Measurements from ENCODE around the gene CNOT6L.
"Not testable (repeated sequence)": the region's sequence is repeated elsewhere in the genome, so short reads cannot be mapped to it uniquely, and the experiment has no call there.

CNOT6L gene

DNA sequence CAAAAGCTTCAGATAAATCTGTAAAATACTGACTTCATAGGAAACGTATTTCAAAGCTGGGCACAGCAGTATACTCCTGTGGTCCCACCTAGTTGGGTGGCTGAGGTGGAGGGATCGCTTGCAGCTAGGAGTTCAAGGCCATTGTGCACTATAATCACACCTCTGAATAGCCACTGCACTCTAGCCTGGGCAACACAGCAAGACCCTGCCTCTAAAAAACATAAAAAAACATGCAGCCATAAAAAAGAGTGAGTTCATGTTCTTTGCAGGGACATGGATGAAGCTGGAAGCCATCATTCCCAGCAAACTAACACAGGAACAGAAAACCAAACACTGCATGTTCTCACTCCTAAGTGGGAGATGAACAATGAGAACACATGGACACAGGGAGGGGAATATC, 38.4 kb downstream of the CNOT6L start:
- H3K4me3 ChIP-seq (ENCODE audit: low read depth, low read length); H3K9me3 ChIP-seq (ENCODE audit: control insufficient read depth, insufficient read depth, low read length); H3K27ac ChIP-seq (ENCODE audit: low read depth, low read length); H3K36me3 ChIP-seq (ENCODE audit: control insufficient read depth, insufficient read depth, low read length); H3K4me1 ChIP-seq (ENCODE audit: control insufficient read depth, insufficient read depth, low read length); H3K27me3 ChIP-seq (ENCODE audit: control insufficient read depth, insufficient read depth, low read length); H3K9ac ChIP-seq (ENCODE audit: low read depth, low read length): not testable (repeated sequence)

DNA sequence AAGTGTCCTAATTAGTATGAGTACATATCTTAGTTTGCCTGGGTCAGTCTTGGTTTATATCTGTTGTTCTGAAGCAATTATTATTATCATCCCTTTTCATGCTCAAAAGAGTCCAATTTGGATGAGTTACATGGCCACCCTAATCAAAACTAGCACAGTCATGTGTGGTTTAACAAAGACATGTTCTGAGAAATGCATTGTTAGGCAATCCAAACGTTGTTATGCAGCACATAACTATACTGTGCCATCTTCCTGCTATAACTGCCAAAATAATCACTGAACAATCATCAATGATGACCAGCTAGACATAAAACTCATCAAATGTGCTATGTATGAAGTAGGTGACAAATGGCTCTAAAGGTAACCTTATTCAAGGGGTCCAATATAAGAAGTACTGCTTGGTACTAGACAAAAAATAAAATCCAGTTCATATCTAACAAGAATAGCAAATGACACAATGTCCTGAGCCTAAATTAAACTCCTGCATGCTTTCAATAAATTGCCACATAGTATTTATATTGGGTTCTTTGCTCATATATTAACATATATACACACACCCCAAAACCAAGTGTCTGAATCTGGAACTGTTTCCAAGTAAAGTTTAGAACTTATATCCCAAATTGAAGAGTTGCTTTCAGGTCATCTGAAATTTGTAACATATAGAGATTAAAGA, 41.9 kb downstream of the CNOT6L start:
- Histone ChIP-seq H3K4me3 (ENCODE audit: low read depth, low read length) (no peak overlapping the region), H3K36me3 (ENCODE audit: control insufficient read depth, insufficient read depth, low read length) (no peaks in the 10 kb centered on the region), H3K9me3 (ENCODE audit: control insufficient read depth, insufficient read depth, low read length) (no peaks in the 10 kb centered on the region), H3K4me1 (ENCODE audit: control insufficient read depth, insufficient read depth, low read length) (peaks cover 11% of the 10 kb centered on the region), H3K27ac (ENCODE audit: low read depth, low read length) (no peak overlapping the region), H3K9ac (ENCODE audit: low read depth, low read length) (no peak overlapping the region), H3K27me3 (ENCODE audit: control insufficient read depth, insufficient read depth, low read length) (no peaks in the 10 kb centered on the region)

DNA sequence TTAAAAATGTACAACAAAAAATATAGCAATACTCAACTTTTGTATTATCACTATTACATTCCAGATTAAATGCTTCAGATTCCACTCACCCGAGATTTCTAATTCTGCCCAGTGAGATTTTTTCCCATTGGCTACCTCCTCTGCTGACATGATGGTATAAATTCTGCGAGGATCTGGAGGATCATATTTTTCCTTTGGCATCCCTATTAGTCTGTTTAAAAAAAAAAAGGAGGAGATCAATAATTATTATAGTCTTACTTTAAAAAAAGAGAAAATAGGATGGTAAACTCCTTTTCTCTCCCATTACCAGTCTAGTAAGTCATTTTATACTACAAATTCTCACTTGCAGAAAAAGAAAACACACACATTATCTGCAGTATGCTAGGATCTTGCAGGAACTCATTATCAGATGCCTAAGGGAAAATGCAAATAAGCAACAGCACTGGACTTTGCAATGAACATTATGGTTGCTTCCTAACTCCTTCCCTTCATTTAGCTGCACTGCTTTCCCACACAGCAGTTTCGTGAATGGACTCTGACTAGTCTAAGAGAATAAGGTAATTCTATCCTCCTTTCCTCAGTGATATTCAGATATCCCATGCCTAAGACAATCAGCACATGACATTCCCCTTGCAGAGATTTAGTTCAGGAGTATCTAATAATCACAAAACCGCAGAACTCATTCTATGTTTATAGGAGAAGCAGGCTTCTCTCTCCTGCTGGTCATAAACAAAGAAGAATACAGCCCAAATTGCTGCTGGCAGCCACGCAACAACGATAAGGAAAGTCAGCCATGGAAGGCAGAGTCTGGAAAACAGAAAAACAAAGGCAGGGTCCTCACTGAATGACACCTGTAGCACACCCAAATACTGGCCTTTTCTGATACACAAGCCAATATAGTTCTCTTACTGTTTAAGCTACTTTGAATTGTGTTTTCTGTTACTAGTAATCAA, 42.7 kb downstream of the CNOT6L start:
- no peaks in the 10 kb centered on the region for H3K36me3 ChIP-seq (ENCODE audit: control insufficient read depth, insufficient read depth, low read length)
- no peaks in the 10 kb centered on the region for H3K27me3 ChIP-seq (ENCODE audit: control insufficient read depth, insufficient read depth, low read length)
- peaks cover 19% of the 10 kb centered on the region for H3K4me1 ChIP-seq (ENCODE audit: control insufficient read depth, insufficient read depth, low read length)
- H3K27ac ChIP-seq (ENCODE audit: low read depth, low read length) = no peak overlapping the region
- no peaks in the 10 kb centered on the region for H3K9me3 ChIP-seq (ENCODE audit: control insufficient read depth, insufficient read depth, low read length)
- H3K4me3 ChIP-seq (ENCODE audit: low read depth, low read length) = no peak overlapping the region
- H3K9ac ChIP-seq (ENCODE audit: low read depth, low read length) = no peak overlapping the region

DNA sequence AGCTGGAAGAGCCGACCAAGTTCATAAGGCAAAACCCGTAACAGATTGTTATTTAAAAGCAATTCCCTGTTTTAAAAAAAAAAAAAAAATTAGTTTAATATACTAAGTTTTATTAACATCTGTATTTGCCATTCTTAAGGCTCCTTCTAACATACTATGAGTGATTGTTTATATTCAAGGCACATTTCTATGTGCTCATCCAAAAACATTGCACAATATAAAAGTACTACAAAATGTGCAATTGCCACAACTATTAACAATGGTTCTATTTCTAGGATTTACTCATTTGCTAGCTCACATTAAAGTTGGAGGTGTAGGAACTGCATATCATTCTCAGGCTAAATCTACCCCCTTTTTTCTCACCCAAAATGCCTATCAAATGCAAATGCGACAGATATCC, 46.1 kb downstream of the CNOT6L start:
- Histone ChIP-seq H3K4me3 (ENCODE audit: low read depth, low read length) (no peak overlapping the region), H3K4me1 (ENCODE audit: control insufficient read depth, insufficient read depth, low read length) (peaks cover 24% of the 10 kb centered on the region), H3K9ac (ENCODE audit: low read depth, low read length) (no peak overlapping the region), H3K9me3 (ENCODE audit: control insufficient read depth, insufficient read depth, low read length) (no peaks in the 10 kb centered on the region), H3K27me3 (ENCODE audit: control insufficient read depth, insufficient read depth, low read length) (no peaks in the 10 kb centered on the region), H3K36me3 (ENCODE audit: control insufficient read depth, insufficient read depth, low read length) (no peaks in the 10 kb centered on the region), H3K27ac (ENCODE audit: low read depth, low read length) (no peak overlapping the region)

DNA sequence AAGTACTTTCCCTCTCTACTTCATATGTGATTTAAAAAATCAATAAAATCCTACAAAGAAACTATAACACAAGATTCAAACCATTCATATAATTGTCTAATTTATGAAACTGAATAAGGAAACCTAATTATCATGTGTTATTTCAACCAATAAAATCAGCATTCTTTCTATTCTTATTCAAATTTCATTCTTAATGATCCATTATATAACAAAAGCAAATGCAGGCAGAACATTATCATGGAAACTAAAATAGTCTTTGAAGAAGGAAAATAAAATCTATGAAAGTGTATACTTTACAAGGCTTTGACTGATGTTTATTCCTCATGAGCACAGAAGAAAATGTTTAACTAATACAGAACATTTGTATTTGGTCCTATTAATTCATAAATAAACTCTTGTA, 47.6 kb downstream of the CNOT6L start:
- no peaks in the 10 kb centered on the region for H3K27me3 ChIP-seq (ENCODE audit: control insufficient read depth, insufficient read depth, low read length)
- peaks cover 16% of the 10 kb centered on the region for H3K4me1 ChIP-seq (ENCODE audit: control insufficient read depth, insufficient read depth, low read length)
- no peaks in the 10 kb centered on the region for H3K36me3 ChIP-seq (ENCODE audit: control insufficient read depth, insufficient read depth, low read length)
- no peaks in the 10 kb centered on the region for H3K9me3 ChIP-seq (ENCODE audit: control insufficient read depth, insufficient read depth, low read length)
- no peak overlapping the region for H3K27ac ChIP-seq (ENCODE audit: low read depth, low read length)
- H3K9ac ChIP-seq (ENCODE audit: low read depth, low read length) = no peak overlapping the region
- H3K4me3 ChIP-seq (ENCODE audit: low read depth, low read length) = peak overlapping the region; percentile 25; the same call in 1 of the 2 replicates

DNA sequence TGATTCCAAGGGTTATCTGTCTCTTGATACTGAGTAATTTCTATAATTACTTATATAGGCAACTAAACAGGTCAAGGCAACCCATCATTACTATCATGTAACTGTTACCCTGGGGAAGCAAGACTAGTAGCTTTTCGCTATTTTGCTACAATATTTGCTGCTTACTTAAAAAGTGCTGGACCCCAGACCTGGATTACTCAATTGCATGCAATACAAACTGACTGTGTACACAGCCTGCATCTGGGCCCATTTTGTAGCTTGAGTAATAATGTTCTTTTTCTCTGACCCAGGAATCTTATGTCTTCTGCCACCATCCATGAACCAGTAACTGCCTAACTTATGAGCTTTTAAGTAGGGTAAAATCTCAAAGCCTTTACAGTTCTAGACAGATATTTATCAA, 53.4 kb downstream of the CNOT6L start:
- Histone ChIP-seq H3K4me3 (ENCODE audit: low read depth, low read length) (no peak overlapping the region), H3K9me3 (ENCODE audit: control insufficient read depth, insufficient read depth, low read length) (peaks cover 16% of the 10 kb centered on the region), H3K4me1 (ENCODE audit: control insufficient read depth, insufficient read depth, low read length) (no peaks in the 10 kb centered on the region), H3K27ac (ENCODE audit: low read depth, low read length) (no peak overlapping the region), H3K36me3 (ENCODE audit: control insufficient read depth, insufficient read depth, low read length) (no peaks in the 10 kb centered on the region), H3K9ac (ENCODE audit: low read depth, low read length) (no peak overlapping the region), H3K27me3 (ENCODE audit: control insufficient read depth, insufficient read depth, low read length) (no peaks in the 10 kb centered on the region)

DNA sequence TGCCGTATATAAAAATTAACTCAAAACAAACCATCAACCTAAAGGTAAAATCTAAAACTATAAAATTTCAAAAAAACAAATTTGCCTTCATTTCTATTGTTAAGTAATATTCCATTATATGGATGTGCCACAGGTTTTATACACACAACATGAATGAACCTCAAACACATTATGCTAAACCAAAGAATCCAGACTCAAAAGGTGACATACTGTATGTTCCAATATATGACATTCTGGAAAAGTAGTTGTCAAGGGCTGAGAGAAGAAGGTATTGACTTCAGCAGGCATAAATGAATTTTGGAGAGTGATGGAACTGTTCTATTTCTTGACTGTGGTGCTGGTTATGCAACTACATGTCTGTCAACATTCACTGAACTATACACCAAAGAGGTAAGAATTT, 56.6 kb downstream of the CNOT6L start:
- no peak overlapping the region for H3K27ac ChIP-seq (ENCODE audit: low read depth, low read length)
- H3K9ac ChIP-seq (ENCODE audit: low read depth, low read length) = no peak overlapping the region
- H3K4me3 ChIP-seq (ENCODE audit: low read depth, low read length) = no peak overlapping the region
- H3K4me1 ChIP-seq (ENCODE audit: control insufficient read depth, insufficient read depth, low read length) = no peaks in the 10 kb centered on the region
- no peaks in the 10 kb centered on the region for H3K27me3 ChIP-seq (ENCODE audit: control insufficient read depth, insufficient read depth, low read length)
- H3K36me3 ChIP-seq (ENCODE audit: control insufficient read depth, insufficient read depth, low read length) = no peaks in the 10 kb centered on the region
- H3K9me3 ChIP-seq (ENCODE audit: control insufficient read depth, insufficient read depth, low read length) = peaks cover 16% of the 10 kb centered on the region

DNA sequence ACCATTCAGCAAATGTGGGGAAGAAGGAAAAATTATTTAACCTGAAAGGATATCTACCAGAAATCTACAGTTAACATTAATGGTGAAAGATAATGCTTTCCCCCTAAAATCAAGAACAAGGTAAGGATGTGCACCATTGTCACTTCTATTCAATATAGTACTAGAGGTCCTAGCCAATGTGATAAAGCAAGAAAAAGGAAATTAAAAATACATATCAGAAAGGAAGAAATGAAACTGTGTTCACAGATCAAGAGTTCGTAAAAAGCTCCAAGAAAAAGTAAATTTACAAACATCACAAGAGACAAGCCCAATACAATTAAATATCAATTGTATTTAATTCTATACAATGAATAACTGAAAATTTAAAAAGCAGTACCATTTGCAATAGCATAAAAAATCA, 57.6 kb downstream of the CNOT6L start:
- Histone ChIP-seq H3K27ac (ENCODE audit: low read depth, low read length) (no peak overlapping the region), H3K4me3 (ENCODE audit: low read depth, low read length) (no peak overlapping the region), H3K36me3 (ENCODE audit: control insufficient read depth, insufficient read depth, low read length) (no peaks in the 10 kb centered on the region), H3K9ac (ENCODE audit: low read depth, low read length) (no peak overlapping the region), H3K4me1 (ENCODE audit: control insufficient read depth, insufficient read depth, low read length) (no peaks in the 10 kb centered on the region), H3K27me3 (ENCODE audit: control insufficient read depth, insufficient read depth, low read length) (no peaks in the 10 kb centered on the region), H3K9me3 (ENCODE audit: control insufficient read depth, insufficient read depth, low read length) (peaks cover 16% of the 10 kb centered on the region)

DNA sequence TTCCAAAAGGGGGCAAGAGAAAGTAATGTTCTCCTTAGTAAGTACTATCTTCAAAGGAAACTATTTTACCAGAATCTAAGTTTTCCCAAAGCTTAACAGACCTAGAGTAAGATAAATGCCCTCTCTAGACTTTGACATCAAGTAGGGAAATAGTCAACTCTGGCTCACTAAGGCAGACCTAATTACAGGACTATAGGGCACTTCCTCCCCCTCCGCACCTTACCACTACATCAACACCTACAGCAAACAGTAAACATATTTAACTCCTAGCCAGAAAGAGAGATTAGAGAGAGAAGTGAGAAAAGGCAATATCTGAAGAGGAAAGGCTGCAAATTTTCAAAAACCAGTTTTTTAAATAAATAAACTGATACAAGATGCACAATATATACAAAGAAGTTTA, 60.4 kb downstream of the CNOT6L start:
- no peak overlapping the region for H3K9ac ChIP-seq (ENCODE audit: low read depth, low read length)
- peaks cover 16% of the 10 kb centered on the region for H3K9me3 ChIP-seq (ENCODE audit: control insufficient read depth, insufficient read depth, low read length)
- H3K27me3 ChIP-seq (ENCODE audit: control insufficient read depth, insufficient read depth, low read length) = no peaks in the 10 kb centered on the region
- no peaks in the 10 kb centered on the region for H3K36me3 ChIP-seq (ENCODE audit: control insufficient read depth, insufficient read depth, low read length)
- no peak overlapping the region for H3K27ac ChIP-seq (ENCODE audit: low read depth, low read length)
- no peaks in the 10 kb centered on the region for H3K4me1 ChIP-seq (ENCODE audit: control insufficient read depth, insufficient read depth, low read length)
- H3K4me3 ChIP-seq (ENCODE audit: low read depth, low read length) = no peak overlapping the region

DNA sequence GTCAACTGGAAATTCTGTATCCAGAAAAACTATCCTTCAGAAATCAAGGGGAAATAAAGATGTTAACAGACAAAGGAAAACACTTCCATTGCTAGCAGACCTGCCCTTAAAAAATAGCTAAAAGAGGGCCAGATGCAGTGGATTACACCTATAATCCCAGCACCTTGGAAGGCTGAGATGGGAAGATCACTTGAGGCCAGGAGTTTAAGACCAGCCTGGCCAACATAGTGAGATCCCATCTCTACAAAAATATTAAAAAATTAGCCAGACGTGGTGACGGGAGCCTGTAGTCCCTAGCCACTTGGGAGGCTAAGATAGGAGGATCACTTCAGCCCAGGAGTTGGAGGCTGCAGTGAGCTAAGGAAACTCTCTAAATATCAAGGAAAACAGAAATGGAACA, 67.4 kb downstream of the CNOT6L start:
- no peak overlapping the region for H3K4me3 ChIP-seq (ENCODE audit: low read depth, low read length)
- H3K27me3 ChIP-seq (ENCODE audit: control insufficient read depth, insufficient read depth, low read length) = no peaks in the 10 kb centered on the region
- no peaks in the 10 kb centered on the region for H3K4me1 ChIP-seq (ENCODE audit: control insufficient read depth, insufficient read depth, low read length)
- no peak overlapping the region for H3K27ac ChIP-seq (ENCODE audit: low read depth, low read length)
- H3K9ac ChIP-seq (ENCODE audit: low read depth, low read length) = no peak overlapping the region
- no peaks in the 10 kb centered on the region for H3K36me3 ChIP-seq (ENCODE audit: control insufficient read depth, insufficient read depth, low read length)
- H3K9me3 ChIP-seq (ENCODE audit: control insufficient read depth, insufficient read depth, low read length) = peaks cover 4% of the 10 kb centered on the region; the same call in 1 of the 2 replicates

DNA sequence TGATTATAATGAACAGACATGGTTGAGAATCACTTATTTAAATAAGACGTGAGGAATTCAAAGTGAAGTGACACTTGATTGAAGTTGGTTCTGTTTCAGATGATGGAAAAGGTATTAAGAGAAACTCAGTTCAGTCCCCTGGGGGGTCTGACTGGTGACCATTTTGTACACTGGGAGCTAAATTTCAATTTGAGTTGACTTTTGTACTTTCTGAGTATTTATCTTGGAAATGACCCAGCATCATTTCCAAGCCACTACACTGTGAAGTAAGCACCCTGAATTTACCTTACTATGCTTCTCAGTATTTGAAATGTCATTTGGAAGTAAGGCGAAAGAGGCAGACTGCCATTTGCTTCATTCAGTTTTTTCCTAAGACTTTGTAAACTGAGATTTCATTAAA, 73.4 kb downstream of the CNOT6L start:
- Histone ChIP-seq H3K4me1 (ENCODE audit: control insufficient read depth, insufficient read depth, low read length) (no peaks in the 10 kb centered on the region), H3K36me3 (ENCODE audit: control insufficient read depth, insufficient read depth, low read length) (no peaks in the 10 kb centered on the region), H3K27ac (ENCODE audit: low read depth, low read length) (no peak overlapping the region), H3K9ac (ENCODE audit: low read depth, low read length) (no peak overlapping the region), H3K9me3 (ENCODE audit: control insufficient read depth, insufficient read depth, low read length) (no peaks in the 10 kb centered on the region), H3K27me3 (ENCODE audit: control insufficient read depth, insufficient read depth, low read length) (no peaks in the 10 kb centered on the region), H3K4me3 (ENCODE audit: low read depth, low read length) (no peak overlapping the region)
